Endothelial cell of umbilical vein (primary cell): Measurements from ENCODE around the gene DLL4. TPM values are rescaled to one million over a fixed set of nuclear protein-coding genes. Genes with fewer than 3 reads are reported as not detected.

Source experiments
- BruUV-seq: library from RNA; stranded (reverse); fragments of 400-500 nt; replicated peaks from 2 replicates; lab custom pipeline; 2021; lab: Mats Ljungman, UMichigan
- CTCF ChIA-PET: fragments of 300-600, 350-600 bp; sonication (Branson Sonifier 250); formaldehyde crosslinking; loops from one replicate; lab custom pipeline; 2021; ENCODE audit warnings: antibody characterized with exemption, inconsistent platforms; lab: Charles Lee
- POLR2A ChIA-PET: fragments of 300-600, 350-600 bp; sonication (Branson Sonifier 250); formaldehyde crosslinking; loops from one replicate; lab custom pipeline; 2021; ENCODE audit warnings: antibody characterized with exemption, inconsistent platforms; lab: Charles Lee
- DNase-seq: peaks from one replicate; pipeline ENCODE4 v3.0.0-alpha.2; 2011; ENCODE audit warnings: low read depth, low spot score
- FAIRE-seq: peaks from 2 replicates; lab custom pipeline; 2011; peaks lifted over from hg19 to GRCh38; lab: Jason Lieb, UNC
- H2AFZ ChIP-seq: 2 replicates; pipeline ENCODE4 v1.6.0; 2012; ENCODE audit warnings: low read depth, low read length, control low read depth, inconsistent platforms
- H3K27ac ChIP-seq: 2 replicates; pipeline ENCODE4 v1.5.1; 2011; ENCODE audit warnings: low read depth, mild to moderate bottlenecking, control low read depth, low read length, moderate library complexity; ENCODE audit not compliant: insufficient read depth
- H3K27me3 ChIP-seq, 2 experiments: 2 replicates each; pipeline versions ENCODE4 v1.6.0 to v1.6.1; 2011; ENCODE audit warnings: low read length in 2 of 2, mixed read lengths in 1 of 2; ENCODE audit not compliant: control insufficient read depth in 2 of 2, insufficient read depth in 2 of 2
- H3K36me3 ChIP-seq, 2 experiments: 2 replicates in 1 of 2; 3 replicates in 1 of 2; pipeline ENCODE4 v1.5.1; 2011; ENCODE audit warnings: low read length in 2 of 2, mild to moderate bottlenecking in 1 of 2, moderate library complexity in 1 of 2; ENCODE audit not compliant: control insufficient read depth in 2 of 2, insufficient read depth in 2 of 2; ENCODE audit errors: extremely low read depth in 1 of 2
- H3K4me1 ChIP-seq: 3 replicates; pipeline ENCODE4 v1.5.1; 2011; ENCODE audit warnings: mild to moderate bottlenecking, low read length; ENCODE audit not compliant: control insufficient read depth, insufficient read depth; ENCODE audit errors: extremely low read depth
- H3K4me2 ChIP-seq: 2 replicates; pipeline ENCODE4 v1.6.1; 2011; ENCODE audit warnings: low read length, control low read depth, mixed read lengths; ENCODE audit not compliant: insufficient read depth
- H3K4me3 ChIP-seq, 3 experiments: fragments of 200-600 bp in 1 of 3; sonication (generic), shearing (Covaris generic) in 1 of 3; replicated peaks in 1 of 3; 2 replicates each; pipeline ENCODE4 v1.5.1; 2011 to 2016; ENCODE audit warnings: control low read depth in 3 of 3, low read length in 3 of 3, mild to moderate bottlenecking in 2 of 3, inconsistent platforms in 1 of 3, low read depth in 1 of 3, moderate library complexity in 1 of 3; ENCODE audit not compliant: insufficient read depth in 1 of 3
- H3K79me2 ChIP-seq: 2 replicates; pipeline ENCODE4 v1.6.0; 2012; ENCODE audit warnings: low read length, inconsistent platforms; ENCODE audit not compliant: control insufficient read depth, insufficient read depth
- H3K9ac ChIP-seq: replicated peaks from 2 replicates; pipeline ENCODE3; 2011; ENCODE audit warnings: low read length, control low read depth; ENCODE audit not compliant: insufficient read depth; ENCODE audit errors: extremely low read depth
- H3K9me1 ChIP-seq: replicated peaks from 3 replicates; pipeline ENCODE4 v1.6.0; 2011; ENCODE audit warnings: mild to moderate bottlenecking, low read length; ENCODE audit not compliant: control insufficient read depth, insufficient read depth; ENCODE audit errors: extremely low read depth
- H3K9me3 ChIP-seq: replicated peaks from 2 replicates; pipeline ENCODE4 v1.5.1; 2012; ENCODE audit warnings: low read length, inconsistent platforms; ENCODE audit not compliant: control insufficient read depth, insufficient read depth
- H4K20me1 ChIP-seq: replicated peaks from 2 replicates; pipeline ENCODE3; 2011; ENCODE audit warnings: mild to moderate bottlenecking, low read length; ENCODE audit not compliant: control insufficient read depth, insufficient read depth; ENCODE audit errors: extremely low read depth
- CTCF ChIP-seq, 2 donors: IDR thresholded peaks; 1 replicate in 1 of 2; 2 replicates in 1 of 2; pipeline ENCODE4 v1.5.1; 2011; ENCODE audit warnings: low read length in 2 of 2, mild to moderate bottlenecking in 2 of 2, moderate library complexity in 2 of 2, control low read depth in 1 of 2, inconsistent platforms in 1 of 2, low read depth in 1 of 2; ENCODE audit not compliant: insufficient read depth in 1 of 2; ENCODE audit errors: extremely low read depth in 1 of 2
- EZH2 ChIP-seq: IDR thresholded peaks from 2 replicates; pipeline ENCODE4 v1.6.1; 2012; ENCODE audit warnings: borderline replicate concordance, low read depth, mild to moderate bottlenecking, moderate library complexity, low read length, inconsistent platforms; ENCODE audit not compliant: severe bottlenecking
- FOS ChIP-seq: IDR thresholded peaks from 2 replicates; pipeline ENCODE4 v1.6.1; 2011; ENCODE audit warnings: mild to moderate bottlenecking, low read length, moderate library complexity, borderline replicate concordance; ENCODE audit not compliant: insufficient read depth
- dilution Hi-C: fragments of 300-500 bp; cut with MboI; formaldehyde crosslinking; loops from one replicate; pipeline ENCODE4 v1.15.0; 2019; ENCODE audit warnings: low sequenced_read_pairs; ENCODE audit not compliant: extremely low pct_ligation_motif_present
- intact Hi-C: fragments of 100-400 bp; cut with micrococcal nuclease; formaldehyde crosslinking; loops from one replicate; pipeline ENCODE4 v1.10.0; 2022
- polyA plus RNA-seq, 4 experiments: library from polyadenylated mRNA; depleted of rRNA in 3 of 4; stranded (reverse) in 3 of 4; unstranded in 1 of 4; fragments of >200 nt; gene quantifications; 2 replicates each; pipeline versions ENCODE4 v1.2.1 to v1.2.3, GENCODE V29; 2011 to 2012; ENCODE audit warnings: missing spikeins in 1 of 4
- total RNA-seq: library from RNA; stranded (reverse); gene quantifications from 2 replicates; pipeline ENCODE4 v1.2.3, GENCODE V29; 2021

Gene DLL4
- total and polyA plus RNA-seq, 2 donors (not counting 3 experiments of a cell fraction or from before 2014, with no cell fraction given) = 55.2 to 57.8 TPM

GRCh38 chr15:40902605-40903561 lies 26.3 kb upstream of the DLL4 start:
- dilution Hi-C loops = loop anchor here (10.0 kb wide), 1 partner anchor 112 kb away; no protein-coding TSS in a partner anchor
- no peaks in the 10 kb centered on the region for H3K27me3 ChIP-seq
- ChIA-PET CTCF (interaction anchor here (0.6 to 11.3 kb wide), 24 partner anchors 8 to 430 kb away, joined by 3 to 405 read pairs (median 8); partner anchors contain the start of genes CHAC1, DLL4, NUSAP1 and OIP5), POLR2A (no interaction called here)
- no peaks in the 10 kb centered on the region for H3K9me3 ChIP-seq
- TF ChIP-seq CTCF (IDR thresholded peaks at IDR 0.05; ENCODE audit: extremely low read depth in 1 of 2, insufficient read depth in 1 of 2, low read depth in 1 of 2, low read length in 2 of 2) (no peak), EZH2 (no peak), FOS (no peak)
- no peak overlapping the region for H2AFZ ChIP-seq
- no peak overlapping the region for H3K27ac ChIP-seq
- H3K9ac ChIP-seq = no peak overlapping the region
- no peaks in the 10 kb centered on the region for H3K9me1 ChIP-seq
- peaks cover 28% of the 10 kb centered on the region for H3K4me1 ChIP-seq
- no peak overlapping the region for H3K4me3 ChIP-seq
- no peak overlapping the region for H3K4me2 ChIP-seq
- DNase-seq (no peak), FAIRE-seq (no peak)
- intact Hi-C loops = no loop called here
- BruUV-seq = no TSS peak
- H4K20me1 ChIP-seq = no peaks in the 10 kb centered on the region
- peaks cover 10% of the 10 kb centered on the region for H3K79me2 ChIP-seq
- H3K36me3 ChIP-seq = peaks cover 8 to 39% of the 10 kb centered on the region in 2 experiments
